K562 (cell line): ENCODE data around the gene PARD6B. TPM values are rescaled to one million over a fixed set of nuclear protein-coding genes. Genes with fewer than 3 reads are reported as not detected.
A peak's percentile ranks its signal among the peaks of the same experiment; 100 is the strongest.

Experiments used
- CREB1 ChIP-seq, 2 experiments: sonication (generic) in 1 of 2; formaldehyde crosslinking in 1 of 2; IDR thresholded peaks; 2 replicates each; pipeline versions ENCODE4 v1.6.1 to v1.8.0; 2012 to 2022; ENCODE audit warnings: inconsistent platforms in 1 of 2, mild to moderate bottlenecking in 1 of 2, missing genetic modification reagents in 1 of 2, moderate library complexity in 1 of 2
- NUFIP1 ChIP-seq: fragments of 450-650 bp; IDR thresholded peaks from 2 replicates; pipeline ENCODE4 v1.6.1; 2018; ENCODE audit not compliant: partially characterized antibody
- PRPF4 ChIP-seq: fragments of 200-400 bp; formaldehyde crosslinking; IDR thresholded peaks from one replicate; pipeline ENCODE4 v1.6.1; 2017; ENCODE audit warnings: low read length, low read depth, mild to moderate bottlenecking; ENCODE audit not compliant: insufficient read depth, poor library complexity, severe bottlenecking
- RBM15 ChIP-seq: fragments of 200-400 bp; formaldehyde crosslinking; IDR thresholded peaks from 2 replicates; pipeline ENCODE4 v1.6.1; 2018; ENCODE audit warnings: mild to moderate bottlenecking, low read length, moderate library complexity; ENCODE audit not compliant: insufficient read depth
- ZNF146 ChIP-seq: IDR thresholded peaks from one replicate; pipeline ENCODE4 v1.6.1; 2018; ENCODE audit warnings: missing compliant biosample characterization; ENCODE audit not compliant: unreplicated experiment
- ZNF408 ChIP-seq: fragments of 250-450 bp; sonication (Bioruptor Pico); IDR thresholded peaks from 2 replicates; pipeline ENCODE4 v1.4.0; 2020; ENCODE audit warnings: low read depth, mild to moderate bottlenecking, moderate library complexity
- ZNF551 ChIP-seq: fragments of 250-450 bp; sonication (Bioruptor Pico); IDR thresholded peaks from 2 replicates; pipeline ENCODE4 v1.5.0; 2021; ENCODE audit warnings: mild to moderate bottlenecking, moderate library complexity
- polyA plus RNA-seq, 8 experiments: library from polyadenylated mRNA; depleted of rRNA in 4 of 8; stranded (reverse) in 5 of 8; unstranded in 3 of 8; fragments of >200 nt; fragmentation: Nextera tagmentation in 2 of 8; fragmentation: Illumina TruSeq in 1 of 8; extraction: Ambion mirVana in 2 of 8; extraction: Trizol in 1 of 8; gene quantifications; 2 replicates each; pipeline versions ENCODE4 v1.2.1 to v1.2.3, GENCODE V29; 2011 to 2014; ENCODE audit warnings: inconsistent platforms in 1 of 8, missing spikeins in 1 of 8
- total RNA-seq, 7 experiments: library from RNA; depleted of rRNA in 6 of 7; stranded (reverse); fragments of >200 nt in 6 of 7; fragmentation: Illumina TruSeq in 2 of 7; extraction: Trizol in 2 of 7; gene quantifications; 2 replicates each; pipeline versions ENCODE4 v1.2.1 to v1.2.3, GENCODE V29; 2011 to 2021; ENCODE audit warnings: low replicate concordance in 1 of 7

PARD6B gene
- total and polyA plus RNA-seq, 9 of the 15 experiments (the other 6 are each of a cell fraction or from before 2014, with no cell fraction given): 1.7 to 12.3 (median 5.5) TPM

DNA sequence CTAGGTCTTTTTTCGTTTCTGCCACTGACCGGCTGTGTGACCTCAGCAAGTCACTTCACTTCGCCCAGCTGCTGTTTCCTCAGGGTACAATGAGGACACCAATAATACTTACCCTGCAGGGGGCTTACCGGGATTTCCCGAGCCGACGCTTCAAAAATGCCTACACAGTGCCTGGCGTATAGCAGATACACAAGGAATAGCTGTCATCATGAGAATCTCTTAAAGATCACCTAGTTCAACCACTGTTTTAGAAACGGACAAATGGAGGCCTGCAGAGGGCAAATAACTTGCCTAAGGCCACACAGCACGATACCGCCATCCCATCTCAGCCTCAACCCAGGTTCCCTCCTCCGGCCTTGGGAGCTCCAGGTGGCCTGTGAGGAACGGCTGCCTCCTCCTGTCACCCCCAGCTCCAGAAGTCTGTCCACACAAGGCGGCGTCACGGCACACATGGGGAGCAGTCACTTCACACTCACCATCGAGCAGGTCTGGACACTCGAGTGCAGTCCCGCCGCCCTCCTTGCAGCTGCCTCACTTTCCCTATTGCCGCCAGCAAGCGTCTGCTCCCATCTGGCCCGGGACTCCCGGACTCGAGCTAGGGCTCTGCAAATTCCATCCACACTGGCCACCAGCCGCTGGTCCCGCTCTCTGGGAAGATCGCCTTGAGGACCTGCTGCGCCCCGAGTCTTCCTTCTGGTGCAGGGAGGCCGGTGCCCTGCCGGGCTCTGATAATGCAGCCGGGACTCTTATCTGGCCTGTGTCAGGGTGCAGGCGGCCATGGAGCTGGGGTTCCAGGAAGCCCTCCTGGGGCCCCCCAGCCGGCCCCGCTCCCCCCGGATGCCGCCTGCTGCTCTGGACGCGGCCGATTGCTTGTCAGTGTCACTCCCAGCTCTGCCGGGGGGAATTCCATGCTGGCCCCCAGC, 40.5 kb upstream of the PARD6B start, which contains the start of gene RIPOR3 (continued):
- no peak for TF ChIP-seq NUFIP1
- peak; percentile 77 for TF ChIP-seq CREB1 (IDR thresholded peaks at IDR 0.05)
- no peak; the same call in 1 of the 2 replicates for TF ChIP-seq CREB1 (CRISPR knock-in tag; IDR thresholded peaks at IDR 0.05)
- TF ChIP-seq RBM15: no peak
- TF ChIP-seq PRPF4: no peak
- no peak for TF ChIP-seq ZNF551 (CRISPR knock-in tag)
- no peak for TF ChIP-seq ZNF146 (CRISPR knock-in tag)
- TF ChIP-seq ZNF408 (CRISPR knock-in tag): no peak
